GM18861 (cell line): Measurements from ENCODE around the gene EFCC1.
"Not testable (repeated sequence)": the region's sequence is repeated elsewhere in the genome, so short reads cannot be mapped to it uniquely, and the experiment has no call there.

Source experiments
- ATAC-seq: cut with Tn5 transposase; IDR thresholded peaks from one replicate; pipeline ENCODE4 v1.9.1; 2021; ENCODE audit not compliant: unreplicated experiment

The EFCC1 gene

GRCh38 chr3:129069313-129070085 lies 68.4 kb downstream of the EFCC1 start:
- ATAC-seq = not testable (repeated sequence)

- ATAC-seq = no peak
Measured at GRCh38 chr3:129070086-129070885, 69.2 kb downstream of the EFCC1 start.

- no peak for ATAC-seq
Measured at GRCh38 chr3:129077222-129077621, 76.1 kb downstream of the EFCC1 start.

DNA sequence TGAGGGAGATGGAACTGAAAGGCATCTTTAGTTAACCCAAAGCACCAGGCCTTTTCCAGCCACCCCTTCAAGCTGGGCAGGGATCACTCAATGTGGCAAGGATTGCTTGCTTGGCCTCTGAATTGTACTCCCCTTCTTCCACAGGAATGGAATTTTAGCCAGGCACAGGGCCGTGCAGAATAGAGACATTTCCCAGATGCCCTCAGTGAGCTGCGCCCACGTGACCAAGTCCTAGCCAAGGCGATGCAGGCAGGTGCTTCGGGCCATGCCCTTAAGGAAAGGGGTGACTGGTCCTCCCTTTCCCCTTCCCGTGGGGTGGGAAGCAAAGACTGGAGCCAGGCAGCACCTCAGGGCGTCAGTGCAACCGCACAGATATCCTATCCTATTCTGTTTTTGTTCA lies 77.4 kb downstream of the EFCC1 start:
- no peak for ATAC-seq

DNA sequence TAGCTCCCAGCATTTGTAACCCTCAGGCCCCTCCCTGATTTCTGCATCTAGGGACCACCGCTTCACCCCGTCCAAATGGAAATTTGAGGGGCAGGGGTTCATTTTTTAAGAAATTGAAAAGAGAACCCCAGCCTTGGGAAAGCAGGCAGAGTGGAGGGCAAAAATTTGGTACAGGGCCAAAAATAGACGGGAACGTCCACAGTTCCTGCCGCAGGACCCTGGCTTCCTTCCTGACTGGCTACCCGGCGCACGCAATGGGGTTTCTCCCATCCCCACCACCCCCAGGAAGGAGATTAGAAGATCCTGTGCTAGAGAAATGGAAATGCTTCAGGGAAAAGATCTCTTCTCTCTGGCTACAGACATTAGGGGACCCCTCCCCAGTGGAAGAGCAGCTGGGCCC lies 80.4 kb downstream of the EFCC1 start:
- ATAC-seq = no peak

DNA sequence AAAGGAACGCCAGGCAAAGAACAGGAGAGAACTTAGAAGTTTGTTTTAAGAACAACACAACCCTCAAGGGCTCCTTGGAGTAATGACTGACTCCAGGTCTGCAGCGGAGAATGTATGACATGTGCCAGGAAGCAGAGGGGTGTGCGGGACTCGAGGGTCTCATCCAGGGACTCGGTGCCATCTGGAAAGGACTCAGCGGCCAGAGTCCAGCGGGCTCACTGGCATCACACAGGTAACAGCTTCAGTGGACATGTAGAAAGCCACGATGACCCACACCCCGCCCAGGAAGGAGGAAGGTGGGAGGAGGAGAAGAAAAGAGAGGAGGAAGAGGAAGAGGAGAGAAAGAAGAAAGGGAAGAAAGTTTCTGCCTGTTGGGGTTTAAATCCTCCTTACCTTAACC lies 80.9 kb downstream of the EFCC1 start:
- ATAC-seq = no peak

GRCh38 chr3:129084501-129084900 lies 83.4 kb downstream of the EFCC1 start:
- ATAC-seq = no peak

GRCh38 chr3:129085165-129085715 lies 84.1 kb downstream of the EFCC1 start:
- no peak for ATAC-seq

- ATAC-seq = no peak
Measured at GRCh38 chr3:129085818-129086217, 84.7 kb downstream of the EFCC1 start.

DNA sequence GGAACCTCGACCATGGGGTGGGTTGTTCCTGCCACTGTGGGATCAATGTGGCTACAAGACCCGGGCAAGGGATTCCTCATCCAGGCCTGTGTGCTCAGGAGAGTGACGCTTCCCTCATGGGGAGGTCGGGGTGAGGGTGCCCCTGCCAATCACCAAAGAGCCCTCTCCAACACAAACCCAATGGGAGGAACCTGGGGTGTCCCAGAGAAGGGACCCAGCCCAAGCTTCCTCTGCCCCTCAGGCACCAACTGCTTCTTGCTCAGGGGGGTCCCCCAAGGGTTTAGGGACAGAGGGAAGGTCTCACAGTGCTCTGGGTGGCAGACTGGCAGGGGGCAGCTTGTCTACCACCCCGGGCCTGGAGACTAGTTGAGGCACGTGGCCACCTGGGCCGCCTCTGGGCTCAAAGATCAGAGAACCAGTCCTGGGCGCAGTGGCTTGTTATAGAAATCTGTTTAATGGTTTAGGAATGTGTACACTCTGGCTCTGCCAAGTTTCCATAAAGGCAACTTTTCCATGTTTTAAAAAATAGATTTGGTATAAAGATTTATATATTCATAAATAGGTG lies 86.1 kb downstream of the EFCC1 start:
- ATAC-seq = no peak

DNA sequence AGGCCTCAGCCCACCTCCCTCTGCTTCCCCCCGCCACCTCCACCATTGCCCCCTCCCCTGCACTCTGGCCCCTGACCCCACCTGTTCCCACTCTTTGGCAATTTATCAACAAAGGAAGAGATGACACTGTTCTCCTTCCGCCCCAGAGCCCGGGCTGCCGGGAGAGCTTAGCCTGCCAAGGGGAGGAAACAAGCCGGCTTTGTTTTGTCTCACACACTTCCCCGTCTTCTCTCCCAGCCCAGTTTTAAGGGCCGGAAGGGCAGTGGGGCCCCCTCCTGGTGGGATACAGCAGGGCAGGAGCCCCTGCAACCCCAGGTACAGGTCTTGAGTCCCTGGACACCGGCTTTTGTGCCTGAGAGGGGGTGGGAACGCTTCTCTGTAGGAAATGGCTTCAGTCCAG lies 86.8 kb downstream of the EFCC1 start:
- ATAC-seq = not testable (repeated sequence)

- not testable (repeated sequence) for ATAC-seq
Measured at GRCh38 chr3:129088312-129088711, 87.2 kb downstream of the EFCC1 start.
